ENCODE data around the gene ARID1B.
"Not testable (repeated sequence)": the region's sequence is repeated elsewhere in the genome, so short reads cannot be mapped to it uniquely, and the experiment has no call there.

The ARID1B gene

GRCh38 chr6:157126183-157127098 is 349.3 kb downstream of the ARID1B start:
- no peak for DNase-seq (ENCODE audit: low read depth in 2 of 2)

- no peak for DNase-seq (ENCODE audit: low read depth in 2 of 2)
Measured at GRCh38 chr6:157128235-157128775, 351.1 kb downstream of the ARID1B start.

GRCh38 chr6:157131250-157131649 is 354.1 kb downstream of the ARID1B start:
- no peak for DNase-seq (ENCODE audit: low read depth in 2 of 2)

- DNase-seq (ENCODE audit: low read depth in 2 of 2): no peak
Measured at GRCh38 chr6:157133856-157134255, 356.7 kb downstream of the ARID1B start.

GRCh38 chr6:157134402-157135047 is 357.3 kb downstream of the ARID1B start:
- DNase-seq (ENCODE audit: low read depth in 2 of 2): no peak

GRCh38 chr6:157135691-157136090 is 358.5 kb downstream of the ARID1B start:
- DNase-seq (ENCODE audit: low read depth in 2 of 2): no peak

GRCh38 chr6:157137501-157137900 is 360.3 kb downstream of the ARID1B start:
- no peak for DNase-seq (ENCODE audit: low read depth in 2 of 2)

GRCh38 chr6:157139054-157139708 is 362.0 kb downstream of the ARID1B start:
- DNase-seq (ENCODE audit: low read depth in 2 of 2): no peak

- peak in 1 of 2 donors; percentile 8 for DNase-seq (ENCODE audit: low read depth in 2 of 2)
Measured at GRCh38 chr6:157143171-157143889, 366.2 kb downstream of the ARID1B start.

- DNase-seq (ENCODE audit: low read depth in 2 of 2): no peak
Measured at GRCh38 chr6:157143890-157144798, 367.0 kb downstream of the ARID1B start.

- DNase-seq (ENCODE audit: low read depth in 2 of 2): no peak
Measured at GRCh38 chr6:157144859-157145568, 367.8 kb downstream of the ARID1B start.

- no peak for DNase-seq (ENCODE audit: low read depth in 2 of 2)
Measured at GRCh38 chr6:157145656-157146285, 368.6 kb downstream of the ARID1B start.

- DNase-seq (ENCODE audit: low read depth in 2 of 2): not testable (repeated sequence)
Measured at GRCh38 chr6:157147054-157148026, 370.2 kb downstream of the ARID1B start.

GRCh38 chr6:157148391-157149323 is 371.5 kb downstream of the ARID1B start:
- DNase-seq (ENCODE audit: low read depth in 2 of 2): no peak

- DNase-seq (ENCODE audit: low read depth in 2 of 2): no peak
Measured at GRCh38 chr6:157150076-157150475, 372.9 kb downstream of the ARID1B start.

- no peak for DNase-seq (ENCODE audit: low read depth in 2 of 2)
Measured at GRCh38 chr6:157151029-157151428, 373.9 kb downstream of the ARID1B start.

- no peak for DNase-seq (ENCODE audit: low read depth in 2 of 2)
Measured at GRCh38 chr6:157151989-157152388, 374.8 kb downstream of the ARID1B start.

All from stimulated activated CD4-positive, alpha-beta T cell treated with anti-CD3 and anti-CD28 coated beads, Interleukin-4, amount 100 ng/mL, for 48 hours (primary cell).